Ectodermal cell (in vitro differentiated cells): Measurements from ENCODE around the gene LSG1.
A peak's percentile ranks its signal among the peaks of the same experiment; 100 is the strongest.

Experiments used
- H3K27ac ChIP-seq: 2 replicates; pipeline ENCODE4 v1.7.0; 2013; ENCODE audit warnings: mild to moderate bottlenecking, low read depth, low read length; ENCODE audit not compliant: insufficient read depth, poor library complexity, severe bottlenecking
- H3K27me3 ChIP-seq: 2 replicates; pipeline ENCODE4 v1.7.0; 2013; ENCODE audit warnings: mild to moderate bottlenecking, low read length; ENCODE audit not compliant: insufficient read depth, control insufficient read depth, poor library complexity, severe bottlenecking
- H3K36me3 ChIP-seq: one replicate; pipeline ENCODE4 v1.7.0; 2013; ENCODE audit warnings: low read length; ENCODE audit not compliant: control insufficient read depth, insufficient read depth
- H3K4me1 ChIP-seq: one replicate; pipeline ENCODE4 v1.7.0; 2013; ENCODE audit warnings: low read length; ENCODE audit not compliant: control insufficient read depth, insufficient read depth
- H3K4me3 ChIP-seq: 2 replicates; pipeline ENCODE4 v1.7.0; 2013; ENCODE audit warnings: low read depth, low read length, control low read depth; ENCODE audit not compliant: insufficient read depth
- H3K9me3 ChIP-seq: 2 replicates; pipeline ENCODE4 v1.7.0; 2013; ENCODE audit warnings: mild to moderate bottlenecking, low read length, moderate library complexity; ENCODE audit not compliant: control insufficient read depth
- WGBS, 2 experiments: methylation state at CpG; one replicate each; pipeline ENCODE4 v1.1.7; 2013; ENCODE audit warnings: missing lambda C conversion rate in 2 of 2; 5-methylcytosine and 5-hydroxymethylcytosine counted together

Gene LSG1

GRCh38 chr3:194707147-194707540 is 35.2 kb upstream of the LSG1 start:
- Histone ChIP-seq H3K27ac (no peak overlapping the region), H3K27me3 (no peaks in the 10 kb centered on the region), H3K4me3 (no peak overlapping the region), H3K9me3 (no peaks in the 10 kb centered on the region), H3K36me3 (no peaks in the 10 kb centered on the region), H3K4me1 (no peaks in the 10 kb centered on the region)
- 81 to 83% methylated on average over 7 of the region's 7 CpGs for WGBS, 2 experiments

- no peaks in the 10 kb centered on the region for H3K27me3 ChIP-seq
- no peaks in the 10 kb centered on the region for H3K36me3 ChIP-seq
- no peaks in the 10 kb centered on the region for H3K9me3 ChIP-seq
- H3K4me1 ChIP-seq = no peaks in the 10 kb centered on the region
- no peak overlapping the region for H3K4me3 ChIP-seq
- 89 to 91% methylated on average over 11 of the region's 11 CpGs for WGBS, 2 experiments
- H3K27ac ChIP-seq = no peak overlapping the region
Observed at GRCh38 chr3:194705761-194706160, 33.8 kb upstream of the LSG1 start.

- H3K36me3 ChIP-seq = no peaks in the 10 kb centered on the region
- H3K4me3 ChIP-seq = no peak overlapping the region
- WGBS, 2 experiments = 88 to 90% methylated on average over 8 of the region's 8 CpGs
- H3K27me3 ChIP-seq = no peaks in the 10 kb centered on the region
- no peak overlapping the region for H3K27ac ChIP-seq
- H3K4me1 ChIP-seq = no peaks in the 10 kb centered on the region
- H3K9me3 ChIP-seq = no peaks in the 10 kb centered on the region
Observed at GRCh38 chr3:194705227-194705626, 33.2 kb upstream of the LSG1 start.

GRCh38 chr3:194702545-194702944 is 30.6 kb upstream of the LSG1 start:
- Histone ChIP-seq H3K4me1 (no peaks in the 10 kb centered on the region), H3K27ac (no peak overlapping the region), H3K4me3 (no peak overlapping the region), H3K36me3 (no peaks in the 10 kb centered on the region), H3K27me3 (no peaks in the 10 kb centered on the region), H3K9me3 (no peaks in the 10 kb centered on the region)
- WGBS, 2 experiments = 88 to 92% methylated on average over 9 of the region's 9 CpGs

- no peak overlapping the region for H3K27ac ChIP-seq
- H3K4me3 ChIP-seq = no peak overlapping the region
- 94 to 97% methylated on average over 6 of the region's 6 CpGs for WGBS, 2 experiments
- H3K36me3 ChIP-seq = no peaks in the 10 kb centered on the region
- H3K9me3 ChIP-seq = no peaks in the 10 kb centered on the region
- H3K4me1 ChIP-seq = no peaks in the 10 kb centered on the region
- H3K27me3 ChIP-seq = no peaks in the 10 kb centered on the region
Observed at GRCh38 chr3:194696702-194697101, 24.7 kb upstream of the LSG1 start.

- Histone ChIP-seq H3K27ac (no peak overlapping the region), H3K4me1 (peaks cover 14% of the 10 kb centered on the region), H3K36me3 (no peaks in the 10 kb centered on the region), H3K27me3 (peaks cover 16% of the 10 kb centered on the region), H3K4me3 (no peak overlapping the region), H3K9me3 (no peaks in the 10 kb centered on the region)
- WGBS, 2 experiments = 81 to 90% methylated on average over 13 to 14 of the region's 15 CpGs
Observed at GRCh38 chr3:194691481-194692283, 19.7 kb upstream of the LSG1 start.

GRCh38 chr3:194690501-194691372 is 18.7 kb upstream of the LSG1 start:
- Histone ChIP-seq H3K4me3 (no peak overlapping the region), H3K4me1 (peaks cover 19% of the 10 kb centered on the region), H3K27ac (no peak overlapping the region), H3K27me3 (peaks cover 26% of the 10 kb centered on the region), H3K9me3 (no peaks in the 10 kb centered on the region), H3K36me3 (no peaks in the 10 kb centered on the region)
- 84 to 93% methylated on average over 5 to 8 of the region's 8 CpGs for WGBS, 2 experiments

GRCh38 chr3:194689493-194689944 is 17.5 kb upstream of the LSG1 start:
- Histone ChIP-seq H3K27ac (no peak overlapping the region), H3K27me3 (peaks cover 38% of the 10 kb centered on the region), H3K4me1 (peaks cover 19% of the 10 kb centered on the region), H3K4me3 (no peak overlapping the region), H3K36me3 (no peaks in the 10 kb centered on the region), H3K9me3 (no peaks in the 10 kb centered on the region)
- 71 to 79% methylated on average over 9 of the region's 9 CpGs for WGBS, 2 experiments

GRCh38 chr3:194688946-194689345 is 17.0 kb upstream of the LSG1 start:
- H3K27ac ChIP-seq = no peak overlapping the region
- H3K4me3 ChIP-seq = no peak overlapping the region

GRCh38 chr3:194688200-194688740 is 16.3 kb upstream of the LSG1 start:
- WGBS, 2 experiments = 8 to 11% methylated on average over 14 of the region's 16 CpGs
- Histone ChIP-seq H3K4me1 (peaks cover 19% of the 10 kb centered on the region), H3K4me3 (peak overlapping the region; percentile 55), H3K9me3 (no peaks in the 10 kb centered on the region), H3K36me3 (no peaks in the 10 kb centered on the region), H3K27ac (no peak overlapping the region), H3K27me3 (peaks cover 41% of the 10 kb centered on the region)

More at GRCh38 chr3:194688946-194689345, 17.0 kb upstream of the LSG1 start:
- H3K9me3 ChIP-seq = no peaks in the 10 kb centered on the region
- H3K36me3 ChIP-seq = no peaks in the 10 kb centered on the region
- H3K4me1 ChIP-seq = peaks cover 19% of the 10 kb centered on the region
- H3K27me3 ChIP-seq = peaks cover 41% of the 10 kb centered on the region
- WGBS, 2 experiments = 80 to 85% methylated on average over 6 of the region's 6 CpGs
